ENCODE results near the gene EHF. TPM values are rescaled to one million over a fixed set of nuclear protein-coding genes. Genes with fewer than 3 reads are reported as not detected.
A peak's percentile ranks its signal among the peaks of the same experiment; 100 is the strongest.

Gene EHF
- total RNA-seq, 1 experiment from 2014 or later: 37.0 TPM

DNA sequence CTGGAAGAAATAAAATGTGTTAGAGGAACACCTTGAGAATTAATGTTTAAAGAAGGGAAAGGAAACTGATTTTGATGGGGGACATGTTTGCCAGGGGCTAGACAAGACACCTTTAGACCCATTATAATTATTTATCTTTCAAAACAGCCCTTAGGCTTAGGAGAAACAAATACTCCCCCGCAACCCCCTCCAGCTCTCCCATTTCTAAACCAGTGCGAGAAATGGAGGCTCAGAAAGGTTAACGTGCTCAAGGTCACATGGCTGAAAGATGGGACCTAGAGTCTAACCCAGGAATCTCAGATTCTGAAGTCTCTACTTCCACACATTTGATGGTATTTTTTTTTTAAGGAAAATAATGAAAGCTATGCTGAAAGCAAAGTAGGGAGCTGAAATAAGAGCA lies 18.0 kb downstream of the EHF start:
- intact Hi-C loops (cut with micrococcal nuclease): loop anchor here (2.0 kb wide), 1 partner anchor 40 kb away; no protein-coding TSS in a partner anchor
- POLR2A ChIA-PET (ENCODE audit: unreplicated experiment): interaction anchor here (1.0 kb wide), 1 partner anchor 15 kb away, joined by 3 read pairs; no protein-coding TSS in a partner anchor
- no peaks in the 10 kb centered on the region for H3F3A ChIP-seq (ENCODE audit: low read length, unreplicated experiment)
- TF ChIP-seq CTCF (conservative IDR thresholded peaks at IDR 0.05; ENCODE audit: low read depth, low read length) (no peak), EZH2 (IDR thresholded peaks at IDR 0.05; ENCODE audit: low read length, unreplicated experiment) (no peak), EZH2phosphoT487 (IDR thresholded peaks at IDR 0.05; ENCODE audit: borderline replicate concordance, low read length) (no peak)
- no peaks in the 10 kb centered on the region for H3K9me2 ChIP-seq (replicated peaks; ENCODE audit: low read length)
- H3K36me3 ChIP-seq (ENCODE audit: low read depth, low read length): peaks cover 12% of the 10 kb centered on the region; the same call in 1 of the 2 replicates
- H3K4me2 ChIP-seq (ENCODE audit: low read length): peak overlapping the region; percentile 63
- no peaks in the 10 kb centered on the region for H4K20me1 ChIP-seq (ENCODE audit: low read length)
- H3K27ac ChIP-seq (ENCODE audit: low read length): peak overlapping the region; percentile 97
- no peak overlapping the region for H3K4me3 ChIP-seq (ENCODE audit: low read length)
- peaks cover 66% of the 10 kb centered on the region for H3K4me1 ChIP-seq (ENCODE audit: insufficient read depth, low read length)
- DNase-seq (no peak), ATAC-seq (no peak)
- H3K9me3 ChIP-seq (ENCODE audit: low read length): no peaks in the 10 kb centered on the region
- no peaks in the 10 kb centered on the region for H3K27me3 ChIP-seq (ENCODE audit: low read length)
- no TSS peak for BruUV-seq (replicated peaks)
- H2AFZ ChIP-seq (ENCODE audit: low read length): no peak overlapping the region
- peak overlapping the region; percentile 82 for H3K9ac ChIP-seq (ENCODE audit: low read length)
- peaks cover 83% of the 10 kb centered on the region for H3K79me2 ChIP-seq (ENCODE audit: low read length)
- CTCF ChIA-PET: interaction anchor here (0.6 kb wide), 1 partner anchor 251 kb away, joined by 3 read pairs; no protein-coding TSS in a partner anchor

- BruUV-seq (replicated peaks): no TSS peak
- no peak overlapping the region for H2AFZ ChIP-seq (ENCODE audit: low read length)
- ChIA-PET CTCF (interaction anchor here (0.6 to 2.0 kb wide), 2 partner anchors 14 to 150 kb away, joined by 4 to 8 read pairs; no protein-coding TSS in a partner anchor), POLR2A (ENCODE audit: unreplicated experiment) (interaction anchor here (0.6 to 1.0 kb wide), 2 partner anchors 15 to 53 kb away, joined by 3 read pairs; no protein-coding TSS in a partner anchor)
- H3K9ac ChIP-seq (ENCODE audit: low read length): peak overlapping the region; percentile 82
- no peaks in the 10 kb centered on the region for H3K27me3 ChIP-seq (ENCODE audit: low read length)
- no peaks in the 10 kb centered on the region for H3K9me3 ChIP-seq (ENCODE audit: low read length)
- H3K4me2 ChIP-seq (ENCODE audit: low read length): peak overlapping the region; percentile 63
- peaks cover 19% of the 10 kb centered on the region; the same call in 1 of the 2 replicates for H3K36me3 ChIP-seq (ENCODE audit: low read depth, low read length)
- peaks cover 65% of the 10 kb centered on the region for H3K4me1 ChIP-seq (ENCODE audit: insufficient read depth, low read length)
- TF ChIP-seq EZH2phosphoT487 (IDR thresholded peaks at IDR 0.05; ENCODE audit: borderline replicate concordance, low read length) (no peak), EZH2 (IDR thresholded peaks at IDR 0.05; ENCODE audit: low read length, unreplicated experiment) (no peak), CTCF (conservative IDR thresholded peaks at IDR 0.05; ENCODE audit: low read depth, low read length) (no peak)
- no peaks in the 10 kb centered on the region for H4K20me1 ChIP-seq (ENCODE audit: low read length)
- H3K4me3 ChIP-seq (ENCODE audit: low read length): peak overlapping the region; percentile 20; the same call in 1 of the 2 replicates
- peak overlapping the region; percentile 97 for H3K27ac ChIP-seq (ENCODE audit: low read length)
- ATAC-seq: peak; percentile 72
- H3F3A ChIP-seq (ENCODE audit: low read length, unreplicated experiment): no peaks in the 10 kb centered on the region
- peaks cover 83% of the 10 kb centered on the region for H3K79me2 ChIP-seq (ENCODE audit: low read length)
- no peaks in the 10 kb centered on the region for H3K9me2 ChIP-seq (replicated peaks; ENCODE audit: low read length)
- intact Hi-C loops (cut with micrococcal nuclease): loop anchor here (2.0 kb wide), 1 partner anchor 41 kb away; no protein-coding TSS in a partner anchor
- peak; percentile 87 for DNase-seq
Measured at GRCh38 chr11:34639545-34639944, 18.7 kb downstream of the EHF start.
